Ascending aorta (tissue), 2 donors: Measurements from ENCODE around the gene TSPEAR. TPM values are rescaled to one million over a fixed set of nuclear protein-coding genes. Genes with fewer than 3 reads are reported as not detected.
"Not testable (repeated sequence)": the region's sequence is repeated elsewhere in the genome, so short reads cannot be mapped to it uniquely, and the experiment has no call there.

Experiments
- DNase-seq, 2 donors: peaks; one replicate each; pipeline ENCODE4 v3.0.0-alpha.2; 2019; ENCODE audit warnings: low spot score in 2 of 2
- H3K27ac ChIP-seq, 2 donors: fragments of 200-600 bp; sonication (generic); one replicate each; pipeline ENCODE4 v1.5.1; 2016 to 2017; ENCODE audit warnings: mild to moderate bottlenecking in 1 of 2
- H3K27me3 ChIP-seq: fragments of 200-600 bp; sonication (generic); one replicate; pipeline ENCODE4 v1.5.1; 2017
- H3K36me3 ChIP-seq, 2 donors: fragments of 200-600 bp; sonication (generic); one replicate each; pipeline ENCODE4 v1.5.1; 2016
- H3K4me1 ChIP-seq, 2 donors: fragments of 200-600 bp; sonication (generic); one replicate each; pipeline ENCODE4 v1.5.1; 2016 to 2017; ENCODE audit warnings: mild to moderate bottlenecking in 1 of 2
- H3K4me3 ChIP-seq, 2 donors: fragments of 200-600 bp; sonication (generic); one replicate each; pipeline ENCODE4 v1.5.1; 2016 to 2017; ENCODE audit warnings: mild to moderate bottlenecking in 1 of 2
- H3K9me3 ChIP-seq, 2 donors: fragments of 200-600 bp; sonication (generic); one replicate each; pipeline ENCODE4 v1.5.1; 2016
- intact Hi-C: fragments of 100-400 bp; cut with DNase I; formaldehyde crosslinking; loops from one replicate; pipeline ENCODE4 v1.15.1; 2023
- total RNA-seq: library from RNA; depleted of rRNA; stranded (reverse); fragments of >200 nt; gene quantifications from one replicate; pipeline ENCODE4 v1.1.0, GENCODE V29; 2016
- TF ChIP-seq, protein P1 (sequence below), 3 experiments: fragments of 200-600 bp in 2 of 3; fragments of 450-650 bp in 1 of 3; sonication (generic) in 2 of 3; IDR thresholded peaks; one replicate each; pipeline ENCODE4 v1.5.1; 2016 to 2019; ENCODE audit warnings: antibody characterized with exemption in 3 of 3, mild to moderate bottlenecking in 1 of 3, moderate library complexity in 1 of 3

TSPEAR gene
- total RNA-seq, 1 donor from 2014 or later = not detected

DNA sequence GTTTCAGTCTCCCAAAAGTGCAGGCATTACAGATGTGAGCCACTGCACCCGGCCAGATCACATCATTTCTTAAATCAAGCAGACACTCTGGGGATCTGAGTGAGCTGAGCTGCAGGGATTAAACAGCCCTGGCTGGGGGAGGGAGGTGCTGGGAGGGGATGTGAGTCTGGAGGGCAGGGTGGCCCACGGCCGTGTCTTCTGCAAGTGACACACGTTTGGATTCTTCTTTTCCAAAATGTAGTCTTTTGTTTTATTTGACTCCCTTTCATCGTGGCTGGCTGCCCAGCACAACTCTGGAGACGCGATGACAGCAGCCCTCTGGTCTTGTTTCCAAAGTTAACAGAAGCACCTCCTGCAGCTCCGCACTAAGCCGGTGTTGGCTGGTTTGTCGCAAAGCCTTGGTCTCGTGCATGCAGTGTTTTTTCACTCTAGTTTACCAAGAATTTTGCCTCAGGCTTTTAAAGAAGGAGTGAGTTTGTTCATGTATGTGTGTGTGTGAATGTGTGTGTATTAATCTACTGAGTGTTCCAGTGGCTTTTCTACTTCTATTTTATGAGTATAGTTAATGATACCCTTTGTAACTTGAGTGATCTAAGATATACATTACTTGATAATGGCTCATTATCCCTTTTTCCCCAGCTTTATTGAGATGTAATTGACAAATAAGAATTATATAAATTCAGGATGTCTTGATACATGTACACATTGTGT is 128.1 kb downstream of the TSPEAR start:
- Histone ChIP-seq H3K4me3 (no peak overlapping the region), H3K9me3 (peaks cover 3 to 7% of the 10 kb centered on the region in 2 donors), H3K27me3 (no peaks in the 10 kb centered on the region), H3K4me1 (no peaks in the 10 kb centered on the region), H3K36me3 (no peaks in the 10 kb centered on the region), H3K27ac (no peak overlapping the region)
- TF ChIP-seq, protein P1, sequence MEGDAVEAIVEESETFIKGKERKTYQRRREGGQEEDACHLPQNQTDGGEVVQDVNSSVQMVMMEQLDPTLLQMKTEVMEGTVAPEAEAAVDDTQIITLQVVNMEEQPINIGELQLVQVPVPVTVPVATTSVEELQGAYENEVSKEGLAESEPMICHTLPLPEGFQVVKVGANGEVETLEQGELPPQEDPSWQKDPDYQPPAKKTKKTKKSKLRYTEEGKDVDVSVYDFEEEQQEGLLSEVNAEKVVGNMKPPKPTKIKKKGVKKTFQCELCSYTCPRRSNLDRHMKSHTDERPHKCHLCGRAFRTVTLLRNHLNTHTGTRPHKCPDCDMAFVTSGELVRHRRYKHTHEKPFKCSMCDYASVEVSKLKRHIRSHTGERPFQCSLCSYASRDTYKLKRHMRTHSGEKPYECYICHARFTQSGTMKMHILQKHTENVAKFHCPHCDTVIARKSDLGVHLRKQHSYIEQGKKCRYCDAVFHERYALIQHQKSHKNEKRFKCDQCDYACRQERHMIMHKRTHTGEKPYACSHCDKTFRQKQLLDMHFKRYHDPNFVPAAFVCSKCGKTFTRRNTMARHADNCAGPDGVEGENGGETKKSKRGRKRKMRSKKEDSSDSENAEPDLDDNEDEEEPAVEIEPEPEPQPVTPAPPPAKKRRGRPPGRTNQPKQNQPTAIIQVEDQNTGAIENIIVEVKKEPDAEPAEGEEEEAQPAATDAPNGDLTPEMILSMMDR (IDR thresholded peaks at IDR 0.05) = no peak
- no peak for DNase-seq
- intact Hi-C loops = no loop called here

DNA sequence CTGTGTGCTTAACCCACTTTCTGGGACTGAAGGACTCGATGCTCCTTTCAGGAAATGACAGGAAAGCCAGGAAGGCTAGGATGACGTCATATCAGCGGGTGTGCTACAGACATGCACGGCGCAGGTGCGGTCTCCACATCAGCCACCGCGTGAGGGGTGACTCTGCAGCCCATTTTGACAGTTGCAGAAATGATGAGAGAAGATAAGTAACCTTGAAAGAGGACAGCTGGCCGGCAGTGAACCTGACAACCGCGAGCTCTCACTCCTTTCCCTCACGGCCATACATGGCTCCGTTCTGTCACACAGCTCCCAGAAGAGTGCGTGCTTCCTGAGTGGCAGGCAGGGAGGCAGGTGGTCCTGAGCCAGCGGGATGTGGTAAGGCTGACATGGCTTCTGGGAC is 129.3 kb downstream of the TSPEAR start:
- intact Hi-C loops = no loop called here
- Histone ChIP-seq H3K9me3 (peaks cover 7 to 9% of the 10 kb centered on the region in 2 donors), H3K27me3 (no peaks in the 10 kb centered on the region), H3K27ac (no peak overlapping the region), H3K4me1 (no peaks in the 10 kb centered on the region), H3K36me3 (no peaks in the 10 kb centered on the region), H3K4me3 (no peak overlapping the region)
- DNase-seq = no peak
- TF ChIP-seq, protein P1 (IDR thresholded peaks at IDR 0.05) = no peak

DNA sequence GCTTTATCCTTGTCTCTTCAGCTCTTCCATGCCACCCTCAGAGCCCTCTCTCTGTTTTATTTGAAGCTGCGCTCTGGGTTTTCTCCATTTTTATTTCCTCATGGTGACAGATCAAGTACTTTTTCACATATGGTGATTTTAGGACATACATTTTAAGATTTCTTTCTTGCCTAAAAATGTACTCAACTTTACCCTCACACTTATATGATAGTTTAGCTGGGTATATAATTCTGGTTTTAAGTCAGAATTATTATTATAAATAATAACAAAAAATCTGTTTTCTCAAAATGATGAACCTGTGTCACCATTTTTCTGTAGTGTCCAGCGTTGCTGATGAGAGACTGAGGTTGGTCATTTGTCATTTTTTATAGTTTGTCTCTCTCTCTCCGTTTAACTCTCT is 130.2 kb downstream of the TSPEAR start:
- no peak for DNase-seq
- H3K9me3 ChIP-seq = peaks cover 7 to 14% of the 10 kb centered on the region in 2 donors

DNA sequence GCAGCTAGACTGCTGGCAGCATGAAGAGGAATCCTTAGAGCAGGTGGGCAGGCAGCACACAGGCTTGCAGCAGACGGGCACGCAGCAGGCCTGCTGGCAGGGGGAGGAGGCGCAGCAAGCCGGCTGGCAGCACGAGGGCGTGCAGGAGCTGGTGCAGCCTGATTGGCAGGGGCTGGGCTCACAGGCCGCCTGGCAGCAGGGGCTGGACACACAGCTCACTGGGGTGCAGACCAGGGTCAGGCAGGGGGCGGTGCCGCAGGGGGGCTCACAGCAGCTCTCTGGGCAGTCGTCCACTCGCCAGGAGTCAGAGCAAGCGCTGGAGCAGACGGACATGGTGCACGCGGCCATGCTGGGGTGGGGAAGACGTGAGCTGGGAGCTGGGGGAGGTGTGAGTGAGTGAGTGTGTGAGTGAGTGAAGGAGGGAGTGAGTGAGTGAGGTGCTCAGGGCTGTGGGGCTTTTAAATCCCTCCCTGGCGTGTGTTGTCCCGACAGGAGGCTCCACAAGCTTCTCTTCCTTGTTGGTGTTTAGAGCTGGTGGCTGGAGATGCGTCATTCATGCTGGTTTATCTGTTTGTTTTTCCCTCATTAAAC is 131.0 kb downstream of the TSPEAR start, which contains the start of gene KRTAP10-5:
Gene KRTAP10-5, minus strand, starts transcription at position 374 of the 591 bp plus-strand sequence. Its CDS starts 26 bp downstream, at position 348.
- H3K9me3 ChIP-seq = peaks cover 7 to 14% of the 10 kb centered on the region in 2 donors
- H3K27me3 ChIP-seq, H3K27ac ChIP-seq, DNase-seq, H3K4me1 ChIP-seq, intact Hi-C loops, H3K4me3 ChIP-seq, H3K36me3 ChIP-seq: not testable (repeated sequence)

More for the DNA sequence above, 130.2 kb downstream of the TSPEAR start:
- H3K36me3 ChIP-seq = no peaks in the 10 kb centered on the region
- TF ChIP-seq, protein P1 (IDR thresholded peaks at IDR 0.05) = no peak
- intact Hi-C loops = no loop called here
- no peak overlapping the region for H3K27ac ChIP-seq
- H3K4me3 ChIP-seq = no peak overlapping the region
- H3K27me3 ChIP-seq = no peaks in the 10 kb centered on the region
- H3K4me1 ChIP-seq = no peaks in the 10 kb centered on the region

DNA sequence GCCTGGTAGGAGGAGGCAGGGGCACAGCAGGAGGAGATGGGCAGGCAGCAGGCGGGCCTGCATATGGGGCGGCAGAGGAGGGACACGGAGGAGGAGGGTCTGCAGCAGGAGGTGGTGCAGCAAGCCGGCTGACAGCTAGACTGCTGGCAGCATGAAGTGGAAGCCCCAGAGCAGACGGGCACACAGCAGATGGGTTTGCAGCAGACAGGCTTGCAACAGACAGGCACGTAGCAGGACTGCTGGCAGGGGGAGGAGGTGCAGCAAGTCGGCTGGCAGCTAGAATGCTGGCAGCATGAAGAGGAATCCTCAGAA is 131.6 kb downstream of the TSPEAR start:
- Histone ChIP-seq H3K4me3 (no peak overlapping the region), H3K4me1 (no peaks in the 10 kb centered on the region), H3K36me3 (no peaks in the 10 kb centered on the region), H3K27ac (no peak overlapping the region), H3K27me3 (no peaks in the 10 kb centered on the region), H3K9me3 (peaks cover 7 to 14% of the 10 kb centered on the region in 2 donors)
- intact Hi-C loops = no loop called here
- TF ChIP-seq, protein P1 (IDR thresholded peaks at IDR 0.05) = no peak
- DNase-seq = no peak

DNA sequence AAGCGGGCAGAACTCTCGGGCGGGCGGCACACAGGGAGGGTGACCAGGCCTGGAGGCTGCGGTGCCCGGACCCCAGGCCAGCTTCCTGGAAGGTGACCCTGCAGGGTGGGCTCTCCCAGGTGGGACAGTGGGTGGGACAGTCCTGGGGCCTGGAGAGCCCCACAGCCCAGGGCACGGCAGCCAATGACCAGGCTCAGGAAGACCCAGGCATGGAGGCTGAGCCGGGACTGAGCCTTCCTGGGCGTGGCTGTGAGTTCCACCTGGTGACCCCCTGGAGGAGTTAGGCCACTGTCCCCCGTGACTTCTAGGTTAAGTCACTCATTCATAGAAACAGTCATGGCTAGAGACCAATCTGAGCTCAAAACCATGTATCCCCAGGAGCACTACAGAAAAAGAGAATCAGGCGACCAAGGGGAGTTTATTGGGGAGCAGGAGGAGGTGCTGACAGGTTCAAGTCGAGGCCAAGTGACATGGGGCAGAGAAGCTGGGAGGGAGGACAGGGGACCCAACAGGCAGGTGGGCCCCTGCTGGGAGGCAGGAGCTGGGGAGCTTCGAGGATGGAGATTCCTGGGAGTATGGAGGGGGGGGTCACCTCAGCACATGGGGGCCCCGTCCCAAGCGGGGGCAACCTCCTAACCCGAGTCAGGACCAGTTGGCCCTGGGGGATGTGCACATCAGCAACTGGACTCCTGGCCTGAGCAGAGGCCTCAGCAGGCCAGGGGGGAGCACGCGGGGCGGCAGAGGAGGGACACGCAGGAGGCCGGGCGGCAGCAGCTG is 132.1 kb downstream of the TSPEAR start:
- TF ChIP-seq, protein P1 (IDR thresholded peaks at IDR 0.05) = no peak
- no peaks in the 10 kb centered on the region for H3K4me1 ChIP-seq
- H3K9me3 ChIP-seq = peaks cover 7 to 14% of the 10 kb centered on the region in 2 donors
- no peak overlapping the region for H3K27ac ChIP-seq
- H3K36me3 ChIP-seq = no peaks in the 10 kb centered on the region
- H3K27me3 ChIP-seq = no peaks in the 10 kb centered on the region
- intact Hi-C loops = no loop called here
- no peak for DNase-seq
- no peak overlapping the region for H3K4me3 ChIP-seq
